ENCODE results near the gene CTRB1. TPM values are rescaled to one million over a fixed set of nuclear protein-coding genes. Genes with fewer than 3 reads are reported as not detected.

Gene CTRB1
- total RNA-seq, 1 experiment from 2014 or later, result not detected

GRCh38 chr16:75195811-75196790, 22.7 kb upstream of the CTRB1 start:
- TF ChIP-seq EZH2 (IDR thresholded peaks at IDR 0.05; ENCODE audit: borderline replicate concordance, low read depth, low read length, poor library complexity, severe bottlenecking) (no peak), CTCF (conservative IDR thresholded peaks at IDR 0.05; ENCODE audit: low read depth, low read length) (no peak)
- no peaks in the 10 kb centered on the region for H3K27me3 ChIP-seq (replicated peaks; ENCODE audit: insufficient read depth, low read depth, low read length, poor library complexity)
- no TSS peak for BruUV-seq (replicated peaks)
- no peak overlapping the region for H3K4me3 ChIP-seq (ENCODE audit: low read depth, low read length, poor library complexity, severe bottlenecking)
- no peaks in the 10 kb centered on the region for H3K36me3 ChIP-seq (ENCODE audit: insufficient read depth, low read length, poor library complexity, severe bottlenecking)
- CTCF ChIA-PET, result no interaction called here
- intact Hi-C loops (cut with micrococcal nuclease; ENCODE audit: unreplicated experiment), result no loop called here
- no peak overlapping the region for H3K27ac ChIP-seq (ENCODE audit: low read depth, low read length, poor library complexity, severe bottlenecking)
- H3K9me3 ChIP-seq (ENCODE audit: low read depth, low read length, poor library complexity, severe bottlenecking), result no peaks in the 10 kb centered on the region
- H3K4me1 ChIP-seq (ENCODE audit: insufficient read depth, low read length, poor library complexity, severe bottlenecking), result no peaks in the 10 kb centered on the region
- POLR2A ChIA-PET (ENCODE audit: low non-redundant PET), result no interaction called here
- DNase-seq (ENCODE audit: low spot score), result no peak

- TF ChIP-seq CTCF (conservative IDR thresholded peaks at IDR 0.05; ENCODE audit: low read depth, low read length) (no peak), EZH2 (IDR thresholded peaks at IDR 0.05; ENCODE audit: borderline replicate concordance, low read depth, low read length, poor library complexity, severe bottlenecking) (no peak)
- H3K4me1 ChIP-seq (ENCODE audit: insufficient read depth, low read length, poor library complexity, severe bottlenecking), result no peaks in the 10 kb centered on the region
- H3K9me3 ChIP-seq (ENCODE audit: low read depth, low read length, poor library complexity, severe bottlenecking), result no peaks in the 10 kb centered on the region
- POLR2A ChIA-PET (ENCODE audit: low non-redundant PET), result no interaction called here
- intact Hi-C loops (cut with micrococcal nuclease; ENCODE audit: unreplicated experiment), result no loop called here
- no TSS peak for BruUV-seq (replicated peaks)
- H3K4me3 ChIP-seq (ENCODE audit: low read depth, low read length, poor library complexity, severe bottlenecking), result no peak overlapping the region
- no peaks in the 10 kb centered on the region for H3K27me3 ChIP-seq (replicated peaks; ENCODE audit: insufficient read depth, low read depth, low read length, poor library complexity)
- no peak for DNase-seq (ENCODE audit: low spot score)
- no peak overlapping the region for H3K27ac ChIP-seq (ENCODE audit: low read depth, low read length, poor library complexity, severe bottlenecking)
- no peaks in the 10 kb centered on the region for H3K36me3 ChIP-seq (ENCODE audit: insufficient read depth, low read length, poor library complexity, severe bottlenecking)
- CTCF ChIA-PET, result no interaction called here
Measured at GRCh38 chr16:75196836-75197235, 22.0 kb upstream of the CTRB1 start.

GRCh38 chr16:75197522-75198134, 21.2 kb upstream of the CTRB1 start:
- H3K4me3 ChIP-seq (ENCODE audit: low read depth, low read length, poor library complexity, severe bottlenecking), result no peak overlapping the region
- CTCF ChIA-PET, result interaction anchor here (2.4 kb wide), 1 partner anchor 188 kb away, joined by 42 read pairs; no protein-coding TSS in a partner anchor

More at GRCh38 chr16:75197522-75198134, 21.2 kb upstream of the CTRB1 start:
- no TSS peak for BruUV-seq (replicated peaks)
- DNase-seq (ENCODE audit: low spot score), result peak; percentile 34
- Histone ChIP-seq H3K36me3 (ENCODE audit: insufficient read depth, low read length, poor library complexity, severe bottlenecking) (no peaks in the 10 kb centered on the region), H3K27ac (ENCODE audit: low read depth, low read length, poor library complexity, severe bottlenecking) (no peak overlapping the region), H3K27me3 (replicated peaks; ENCODE audit: insufficient read depth, low read depth, low read length, poor library complexity) (no peaks in the 10 kb centered on the region), H3K4me1 (ENCODE audit: insufficient read depth, low read length, poor library complexity, severe bottlenecking) (no peaks in the 10 kb centered on the region), H3K9me3 (ENCODE audit: low read depth, low read length, poor library complexity, severe bottlenecking) (no peaks in the 10 kb centered on the region)
- intact Hi-C loops (cut with micrococcal nuclease; ENCODE audit: unreplicated experiment), result loop anchor here (2.0 kb wide), 1 partner anchor 267 kb away; the partner anchor contains the start of gene TMEM170A
- TF ChIP-seq CTCF (conservative IDR thresholded peaks at IDR 0.05; ENCODE audit: low read depth, low read length) (0 out of 2 replicates have a peak, but pooled peaks have one; percentile 9), EZH2 (IDR thresholded peaks at IDR 0.05; ENCODE audit: borderline replicate concordance, low read depth, low read length, poor library complexity, severe bottlenecking) (no peak)
- POLR2A ChIA-PET (ENCODE audit: low non-redundant PET), result interaction anchor here (0.6 kb wide), 1 partner anchor 108 kb away, joined by 4 read pairs; no protein-coding TSS in a partner anchor
